Measurements from ENCODE around the gene NLRP13. TPM values are rescaled to one million over a fixed set of nuclear protein-coding genes. Genes with fewer than 3 reads are reported as not detected.

Gene NLRP13
- total and polyA plus RNA-seq, 2 experiments from 2014 or later = not detected

DNA sequence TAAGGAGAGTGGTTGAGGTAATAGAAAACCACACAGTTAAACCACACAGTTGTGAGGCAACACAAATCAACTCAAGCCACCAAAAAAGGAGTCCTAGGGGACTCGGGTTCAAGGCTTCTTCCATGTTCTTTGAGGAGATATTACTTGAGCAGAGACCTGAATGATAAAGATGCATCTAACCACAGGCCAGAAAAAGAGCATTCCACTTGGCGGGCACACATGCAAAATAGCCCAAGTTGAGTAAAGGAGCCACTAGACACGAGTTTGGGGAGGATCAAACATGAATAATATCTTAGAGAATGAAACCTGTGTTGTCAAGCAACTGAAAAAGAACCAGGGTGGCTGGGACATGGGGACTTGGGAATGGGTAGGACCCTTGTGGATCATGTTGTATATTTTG, 65.6 kb downstream of the NLRP13 start:
- Histone ChIP-seq H2AFZ (no peak overlapping the region), H3K4me3 (no peak overlapping the region), H3K79me2 (replicated peaks; ENCODE audit: insufficient read depth) (no peaks in the 10 kb centered on the region), H4K20me1 (replicated peaks; ENCODE audit: insufficient read depth) (no peaks in the 10 kb centered on the region), H3K36me3 (ENCODE audit: insufficient read depth) (no peaks in the 10 kb centered on the region; the same call in 1 of the 2 replicates), H3K27me3 (ENCODE audit: insufficient read depth) (no peaks in the 10 kb centered on the region), H3K4me2 (no peak overlapping the region), H3K27ac (ENCODE audit: low read depth) (no peak overlapping the region), H3F3A (replicated peaks; ENCODE audit: low read depth) (no peaks in the 10 kb centered on the region), H3K9me2 (ENCODE audit: insufficient read depth) (no peaks in the 10 kb centered on the region), H3K4me1 (ENCODE audit: insufficient read depth) (no peaks in the 10 kb centered on the region)
- peaks cover 94% of the 10 kb centered on the region for H3K9me3 Mint-ChIP-seq
- no peak overlapping the region for H3K4me3 Mint-ChIP-seq
- no peak overlapping the region for H3K27ac Mint-ChIP-seq
- DNase-seq (ENCODE audit: low spot score) (no peak), ATAC-seq (no peak)
- no peaks in the 10 kb centered on the region for H3K4me1 Mint-ChIP-seq
- H3K36me3 Mint-ChIP-seq (ENCODE audit: low read depth) = peaks cover 31% of the 10 kb centered on the region
- TF ChIP-seq JUNB (IDR thresholded peaks at IDR 0.05; ENCODE audit: unreplicated experiment) (no peak), NANOG (IDR thresholded peaks at IDR 0.05; ENCODE audit: borderline replicate concordance) (no peak), EZH2phosphoT487 (IDR thresholded peaks at IDR 0.05; ENCODE audit: unreplicated experiment) (no peak), STAT1 (IDR thresholded peaks at IDR 0.05; ENCODE audit: unreplicated experiment) (no peak), ZNF114 (CRISPR knock-in tag; IDR thresholded peaks at IDR 0.05) (no peak), CREB1 (CRISPR knock-in tag; IDR thresholded peaks at IDR 0.05; ENCODE audit: low read depth) (no peak), POLR2AphosphoS5 (IDR thresholded peaks at IDR 0.05; ENCODE audit: low read depth) (no peak), EZH2 (IDR thresholded peaks at IDR 0.05; ENCODE audit: low read depth, unreplicated experiment) (no peak), ZNF331 (CRISPR knock-in tag; IDR thresholded peaks at IDR 0.05; ENCODE audit: low read depth) (no peak)
- TF ChIP-seq, protein P1, sequence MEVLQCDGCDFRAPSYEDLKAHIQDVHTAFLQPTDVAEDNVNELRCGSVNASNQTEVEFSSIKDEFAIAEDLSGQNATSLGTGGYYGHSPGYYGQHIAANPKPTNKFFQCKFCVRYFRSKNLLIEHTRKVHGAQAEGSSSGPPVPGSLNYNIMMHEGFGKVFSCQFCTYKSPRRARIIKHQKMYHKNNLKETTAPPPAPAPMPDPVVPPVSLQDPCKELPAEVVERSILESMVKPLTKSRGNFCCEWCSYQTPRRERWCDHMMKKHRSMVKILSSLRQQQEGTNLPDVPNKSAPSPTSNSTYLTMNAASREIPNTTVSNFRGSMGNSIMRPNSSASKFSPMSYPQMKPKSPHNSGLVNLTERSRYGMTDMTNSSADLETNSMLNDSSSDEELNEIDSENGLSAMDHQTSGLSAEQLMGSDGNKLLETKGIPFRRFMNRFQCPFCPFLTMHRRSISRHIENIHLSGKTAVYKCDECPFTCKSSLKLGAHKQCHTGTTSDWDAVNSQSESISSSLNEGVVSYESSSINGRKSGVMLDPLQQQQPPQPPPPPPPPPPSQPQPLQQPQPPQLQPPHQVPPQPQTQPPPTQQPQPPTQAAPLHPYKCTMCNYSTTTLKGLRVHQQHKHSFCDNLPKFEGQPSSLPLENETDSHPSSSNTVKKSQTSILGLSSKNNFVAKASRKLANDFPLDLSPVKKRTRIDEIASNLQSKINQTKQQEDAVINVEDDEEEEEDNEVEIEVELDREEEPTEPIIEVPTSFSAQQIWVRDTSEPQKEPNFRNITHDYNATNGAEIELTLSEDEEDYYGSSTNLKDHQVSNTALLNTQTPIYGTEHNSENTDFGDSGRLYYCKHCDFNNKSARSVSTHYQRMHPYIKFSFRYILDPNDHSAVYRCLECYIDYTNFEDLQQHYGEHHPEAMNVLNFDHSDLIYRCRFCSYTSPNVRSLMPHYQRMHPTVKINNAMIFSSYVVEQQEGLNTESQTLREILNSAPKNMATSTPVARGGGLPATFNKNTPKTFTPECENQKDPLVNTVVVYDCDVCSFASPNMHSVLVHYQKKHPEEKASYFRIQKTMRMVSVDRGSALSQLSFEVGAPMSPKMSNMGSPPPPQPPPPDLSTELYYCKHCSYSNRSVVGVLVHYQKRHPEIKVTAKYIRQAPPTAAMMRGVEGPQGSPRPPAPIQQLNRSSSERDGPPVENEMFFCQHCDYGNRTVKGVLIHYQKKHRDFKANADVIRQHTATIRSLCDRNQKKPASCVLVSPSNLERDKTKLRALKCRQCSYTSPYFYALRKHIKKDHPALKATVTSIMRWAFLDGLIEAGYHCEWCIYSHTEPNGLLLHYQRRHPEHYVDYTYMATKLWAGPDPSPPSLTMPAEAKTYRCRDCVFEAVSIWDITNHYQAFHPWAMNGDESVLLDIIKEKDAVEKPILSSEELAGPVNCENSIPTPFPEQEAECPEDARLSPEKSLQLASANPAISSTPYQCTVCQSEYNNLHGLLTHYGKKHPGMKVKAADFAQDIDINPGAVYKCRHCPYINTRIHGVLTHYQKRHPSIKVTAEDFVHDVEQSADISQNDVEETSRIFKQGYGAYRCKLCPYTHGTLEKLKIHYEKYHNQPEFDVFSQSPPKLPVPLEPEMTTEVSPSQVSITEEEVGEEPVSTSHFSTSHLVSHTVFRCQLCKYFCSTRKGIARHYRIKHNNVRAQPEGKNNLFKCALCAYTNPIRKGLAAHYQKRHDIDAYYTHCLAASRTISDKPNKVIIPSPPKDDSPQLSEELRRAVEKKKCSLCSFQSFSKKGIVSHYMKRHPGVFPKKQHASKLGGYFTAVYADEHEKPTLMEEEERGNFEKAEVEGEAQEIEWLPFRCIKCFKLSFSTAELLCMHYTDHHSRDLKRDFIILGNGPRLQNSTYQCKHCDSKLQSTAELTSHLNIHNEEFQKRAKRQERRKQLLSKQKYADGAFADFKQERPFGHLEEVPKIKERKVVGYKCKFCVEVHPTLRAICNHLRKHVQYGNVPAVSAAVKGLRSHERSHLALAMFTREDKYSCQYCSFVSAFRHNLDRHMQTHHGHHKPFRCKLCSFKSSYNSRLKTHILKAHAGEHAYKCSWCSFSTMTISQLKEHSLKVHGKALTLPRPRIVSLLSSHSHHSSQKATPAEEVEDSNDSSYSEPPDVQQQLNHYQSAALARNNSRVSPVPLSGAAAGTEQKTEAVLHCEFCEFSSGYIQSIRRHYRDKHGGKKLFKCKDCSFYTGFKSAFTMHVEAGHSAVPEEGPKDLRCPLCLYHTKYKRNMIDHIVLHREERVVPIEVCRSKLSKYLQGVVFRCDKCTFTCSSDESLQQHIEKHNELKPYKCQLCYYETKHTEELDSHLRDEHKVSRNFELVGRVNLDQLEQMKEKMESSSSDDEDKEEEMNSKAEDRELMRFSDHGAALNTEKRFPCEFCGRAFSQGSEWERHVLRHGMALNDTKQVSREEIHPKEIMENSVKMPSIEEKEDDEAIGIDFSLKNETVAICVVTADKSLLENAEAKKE (CRISPR knock-in tag; IDR thresholded peaks at IDR 0.05) = no peak
- TF ChIP-seq, protein P2, sequence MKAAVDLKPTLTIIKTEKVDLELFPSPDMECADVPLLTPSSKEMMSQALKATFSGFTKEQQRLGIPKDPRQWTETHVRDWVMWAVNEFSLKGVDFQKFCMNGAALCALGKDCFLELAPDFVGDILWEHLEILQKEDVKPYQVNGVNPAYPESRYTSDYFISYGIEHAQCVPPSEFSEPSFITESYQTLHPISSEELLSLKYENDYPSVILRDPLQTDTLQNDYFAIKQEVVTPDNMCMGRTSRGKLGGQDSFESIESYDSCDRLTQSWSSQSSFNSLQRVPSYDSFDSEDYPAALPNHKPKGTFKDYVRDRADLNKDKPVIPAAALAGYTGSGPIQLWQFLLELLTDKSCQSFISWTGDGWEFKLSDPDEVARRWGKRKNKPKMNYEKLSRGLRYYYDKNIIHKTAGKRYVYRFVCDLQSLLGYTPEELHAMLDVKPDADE (IDR thresholded peaks at IDR 0.05) = no peak
- TF ChIP-seq, protein P3, sequence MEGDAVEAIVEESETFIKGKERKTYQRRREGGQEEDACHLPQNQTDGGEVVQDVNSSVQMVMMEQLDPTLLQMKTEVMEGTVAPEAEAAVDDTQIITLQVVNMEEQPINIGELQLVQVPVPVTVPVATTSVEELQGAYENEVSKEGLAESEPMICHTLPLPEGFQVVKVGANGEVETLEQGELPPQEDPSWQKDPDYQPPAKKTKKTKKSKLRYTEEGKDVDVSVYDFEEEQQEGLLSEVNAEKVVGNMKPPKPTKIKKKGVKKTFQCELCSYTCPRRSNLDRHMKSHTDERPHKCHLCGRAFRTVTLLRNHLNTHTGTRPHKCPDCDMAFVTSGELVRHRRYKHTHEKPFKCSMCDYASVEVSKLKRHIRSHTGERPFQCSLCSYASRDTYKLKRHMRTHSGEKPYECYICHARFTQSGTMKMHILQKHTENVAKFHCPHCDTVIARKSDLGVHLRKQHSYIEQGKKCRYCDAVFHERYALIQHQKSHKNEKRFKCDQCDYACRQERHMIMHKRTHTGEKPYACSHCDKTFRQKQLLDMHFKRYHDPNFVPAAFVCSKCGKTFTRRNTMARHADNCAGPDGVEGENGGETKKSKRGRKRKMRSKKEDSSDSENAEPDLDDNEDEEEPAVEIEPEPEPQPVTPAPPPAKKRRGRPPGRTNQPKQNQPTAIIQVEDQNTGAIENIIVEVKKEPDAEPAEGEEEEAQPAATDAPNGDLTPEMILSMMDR (conservative IDR thresholded peaks at IDR 0.05; ENCODE audit: low read depth in 2 of 2) = no peak
- TF ChIP-seq, protein P4, sequence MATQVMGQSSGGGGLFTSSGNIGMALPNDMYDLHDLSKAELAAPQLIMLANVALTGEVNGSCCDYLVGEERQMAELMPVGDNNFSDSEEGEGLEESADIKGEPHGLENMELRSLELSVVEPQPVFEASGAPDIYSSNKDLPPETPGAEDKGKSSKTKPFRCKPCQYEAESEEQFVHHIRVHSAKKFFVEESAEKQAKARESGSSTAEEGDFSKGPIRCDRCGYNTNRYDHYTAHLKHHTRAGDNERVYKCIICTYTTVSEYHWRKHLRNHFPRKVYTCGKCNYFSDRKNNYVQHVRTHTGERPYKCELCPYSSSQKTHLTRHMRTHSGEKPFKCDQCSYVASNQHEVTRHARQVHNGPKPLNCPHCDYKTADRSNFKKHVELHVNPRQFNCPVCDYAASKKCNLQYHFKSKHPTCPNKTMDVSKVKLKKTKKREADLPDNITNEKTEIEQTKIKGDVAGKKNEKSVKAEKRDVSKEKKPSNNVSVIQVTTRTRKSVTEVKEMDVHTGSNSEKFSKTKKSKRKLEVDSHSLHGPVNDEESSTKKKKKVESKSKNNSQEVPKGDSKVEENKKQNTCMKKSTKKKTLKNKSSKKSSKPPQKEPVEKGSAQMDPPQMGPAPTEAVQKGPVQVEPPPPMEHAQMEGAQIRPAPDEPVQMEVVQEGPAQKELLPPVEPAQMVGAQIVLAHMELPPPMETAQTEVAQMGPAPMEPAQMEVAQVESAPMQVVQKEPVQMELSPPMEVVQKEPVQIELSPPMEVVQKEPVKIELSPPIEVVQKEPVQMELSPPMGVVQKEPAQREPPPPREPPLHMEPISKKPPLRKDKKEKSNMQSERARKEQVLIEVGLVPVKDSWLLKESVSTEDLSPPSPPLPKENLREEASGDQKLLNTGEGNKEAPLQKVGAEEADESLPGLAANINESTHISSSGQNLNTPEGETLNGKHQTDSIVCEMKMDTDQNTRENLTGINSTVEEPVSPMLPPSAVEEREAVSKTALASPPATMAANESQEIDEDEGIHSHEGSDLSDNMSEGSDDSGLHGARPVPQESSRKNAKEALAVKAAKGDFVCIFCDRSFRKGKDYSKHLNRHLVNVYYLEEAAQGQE (IDR thresholded peaks at IDR 0.05; ENCODE audit: unreplicated experiment) = no peak
- no peaks in the 10 kb centered on the region for H3K27me3 Mint-ChIP-seq (ENCODE audit: insufficient read depth, low read depth, poor library complexity)
